Measurements from ENCODE around the gene AKAP13.
A peak's percentile ranks its signal among the peaks of the same experiment; 100 is the strongest.
"Not testable (repeated sequence)": the region's sequence is repeated elsewhere in the genome, so short reads cannot be mapped to it uniquely, and the experiment has no call there.

AKAP13 gene

GRCh38 chr15:85780225-85780985 is 400.0 kb downstream of the AKAP13 start:
- DNase-seq = peak; percentile 29

- no peak for DNase-seq
Observed at GRCh38 chr15:85781099-85781498, 400.7 kb downstream of the AKAP13 start.

DNA sequence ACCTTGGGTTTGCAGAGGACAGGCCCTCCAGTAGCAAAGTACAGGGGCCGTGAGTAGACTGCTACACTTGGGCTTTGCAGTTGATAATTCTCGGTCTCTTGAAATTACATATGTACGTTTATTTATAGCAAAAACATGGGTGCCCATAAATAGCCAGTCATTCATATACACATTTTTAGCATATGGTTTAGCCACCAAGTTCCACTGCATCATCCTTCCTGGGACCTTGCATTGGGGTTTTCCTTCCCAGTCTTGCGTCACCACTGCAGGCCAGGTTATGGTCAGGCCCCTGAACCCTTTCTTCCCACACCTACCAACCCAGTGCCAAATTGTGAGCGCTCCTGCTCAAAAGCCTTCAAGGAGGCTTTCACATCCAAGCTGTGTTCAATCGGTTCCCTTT is 401.7 kb downstream of the AKAP13 start:
- no peak for DNase-seq

- peak; percentile 49 for DNase-seq
Observed at GRCh38 chr15:85785887-85786780, 405.7 kb downstream of the AKAP13 start.

- DNase-seq = no peak
Observed at GRCh38 chr15:85786781-85787114, 406.3 kb downstream of the AKAP13 start.

- no peak for DNase-seq
Observed at GRCh38 chr15:85788771-85789495, 408.5 kb downstream of the AKAP13 start.

GRCh38 chr15:85789496-85789875 is 409.1 kb downstream of the AKAP13 start:
- DNase-seq = no peak

DNA sequence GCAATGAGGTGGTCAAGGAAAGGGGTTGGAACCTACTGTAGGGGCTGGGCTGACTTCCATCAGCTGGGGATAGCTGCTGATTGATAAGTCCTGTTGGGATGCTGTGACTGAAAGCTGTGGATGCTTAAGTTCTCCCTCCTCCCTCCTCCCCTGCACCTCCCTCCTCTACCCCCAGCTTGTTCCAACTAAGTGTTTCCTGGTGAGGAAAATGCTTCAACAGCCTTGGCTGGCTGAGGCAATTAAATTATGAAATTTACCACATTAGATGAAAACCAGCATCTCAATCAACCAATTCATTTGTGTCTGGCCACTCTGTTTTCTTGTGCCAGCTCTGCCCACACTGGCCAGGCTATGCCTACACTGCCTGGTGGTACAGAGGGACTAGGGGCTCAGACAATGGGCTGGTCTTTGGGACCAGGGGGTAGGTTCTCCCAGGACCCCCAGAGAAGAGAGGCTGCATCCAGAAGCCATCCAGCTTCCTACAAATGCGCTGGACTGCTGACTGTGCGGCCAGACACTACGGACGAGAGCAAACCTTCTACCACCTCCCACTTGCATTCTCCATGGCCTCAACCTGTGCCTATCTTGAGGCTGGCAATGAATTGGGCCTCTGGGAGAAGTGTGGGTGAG is 411.8 kb downstream of the AKAP13 start:
- no peak for DNase-seq

DNA sequence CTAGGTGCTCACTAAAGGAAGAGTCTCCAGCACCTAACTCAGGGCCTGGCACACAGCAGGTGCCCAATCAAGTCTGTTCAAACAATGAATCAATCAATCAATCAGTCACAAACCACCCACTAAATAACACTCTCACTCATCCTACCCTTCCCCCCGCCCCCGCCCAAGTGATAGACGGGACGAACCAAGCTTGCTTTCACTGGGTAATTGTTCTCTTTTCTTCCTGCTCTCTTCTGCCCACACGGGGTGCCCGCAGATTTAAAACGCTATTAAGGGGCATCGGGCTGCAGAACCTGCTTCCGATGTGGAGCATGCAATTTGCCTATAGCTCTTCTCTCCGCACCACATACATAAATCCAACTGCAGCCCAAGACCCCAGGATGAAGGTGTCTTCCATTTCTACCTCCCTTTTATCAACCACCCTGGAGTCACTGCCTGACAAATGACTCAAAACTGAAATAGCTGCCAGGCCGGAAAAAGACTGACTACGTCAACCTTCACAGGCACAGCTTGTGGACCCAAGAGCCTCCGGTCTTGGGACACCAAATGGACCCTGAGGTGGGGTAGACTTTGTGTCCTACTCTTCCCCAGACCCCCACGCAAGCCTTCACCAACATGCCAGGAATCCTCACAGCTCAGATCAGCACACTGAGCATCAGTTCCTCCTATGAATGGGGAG is 412.6 kb downstream of the AKAP13 start:
- no peak for DNase-seq

GRCh38 chr15:85793641-85794597 is 413.5 kb downstream of the AKAP13 start:
- peak; percentile 56 for DNase-seq

DNA sequence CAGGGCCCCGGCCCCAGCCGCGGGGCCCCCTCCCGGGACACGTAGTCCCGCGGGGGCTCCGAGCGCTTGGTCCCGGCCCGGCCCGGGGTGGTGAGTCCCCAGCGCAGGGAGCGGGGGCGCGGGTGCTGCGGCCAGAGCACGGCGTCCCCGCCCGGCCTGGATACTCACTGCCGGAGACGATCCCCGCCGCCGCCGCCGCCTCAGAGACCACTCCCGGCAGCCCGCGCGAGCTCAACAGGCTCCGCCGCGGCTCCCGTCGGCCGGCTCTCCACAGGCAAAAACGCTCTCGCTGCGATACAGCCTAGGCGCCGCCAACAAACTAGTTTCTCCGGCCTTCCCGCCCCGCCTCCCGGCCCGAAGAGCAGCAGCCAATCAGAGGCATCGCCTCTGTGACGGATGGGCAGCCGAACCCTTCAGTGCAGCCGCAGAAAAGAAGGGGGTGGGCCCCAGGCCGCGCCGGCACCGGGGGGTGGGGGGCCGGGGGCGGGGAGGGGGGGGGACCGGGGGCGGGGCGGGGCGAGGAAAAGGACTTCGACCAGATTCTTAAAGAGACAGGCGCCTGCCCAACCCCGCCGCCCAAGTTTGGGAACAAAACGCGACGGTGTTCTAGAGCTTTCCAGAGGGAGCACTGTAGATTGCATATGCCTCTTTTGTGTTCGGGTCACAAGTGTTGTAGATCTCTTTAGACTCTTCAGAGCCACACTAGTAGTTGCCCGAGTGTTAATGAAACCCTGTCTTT is 414.4 kb downstream of the AKAP13 start, which contains the start of gene KLHL25:
Gene KLHL25, minus strand, starts transcription at position 328 of the 739 bp plus-strand sequence. CDS start 25,115 bp downstream, outside the sequence.
- peak; percentile 98 for DNase-seq

DNA sequence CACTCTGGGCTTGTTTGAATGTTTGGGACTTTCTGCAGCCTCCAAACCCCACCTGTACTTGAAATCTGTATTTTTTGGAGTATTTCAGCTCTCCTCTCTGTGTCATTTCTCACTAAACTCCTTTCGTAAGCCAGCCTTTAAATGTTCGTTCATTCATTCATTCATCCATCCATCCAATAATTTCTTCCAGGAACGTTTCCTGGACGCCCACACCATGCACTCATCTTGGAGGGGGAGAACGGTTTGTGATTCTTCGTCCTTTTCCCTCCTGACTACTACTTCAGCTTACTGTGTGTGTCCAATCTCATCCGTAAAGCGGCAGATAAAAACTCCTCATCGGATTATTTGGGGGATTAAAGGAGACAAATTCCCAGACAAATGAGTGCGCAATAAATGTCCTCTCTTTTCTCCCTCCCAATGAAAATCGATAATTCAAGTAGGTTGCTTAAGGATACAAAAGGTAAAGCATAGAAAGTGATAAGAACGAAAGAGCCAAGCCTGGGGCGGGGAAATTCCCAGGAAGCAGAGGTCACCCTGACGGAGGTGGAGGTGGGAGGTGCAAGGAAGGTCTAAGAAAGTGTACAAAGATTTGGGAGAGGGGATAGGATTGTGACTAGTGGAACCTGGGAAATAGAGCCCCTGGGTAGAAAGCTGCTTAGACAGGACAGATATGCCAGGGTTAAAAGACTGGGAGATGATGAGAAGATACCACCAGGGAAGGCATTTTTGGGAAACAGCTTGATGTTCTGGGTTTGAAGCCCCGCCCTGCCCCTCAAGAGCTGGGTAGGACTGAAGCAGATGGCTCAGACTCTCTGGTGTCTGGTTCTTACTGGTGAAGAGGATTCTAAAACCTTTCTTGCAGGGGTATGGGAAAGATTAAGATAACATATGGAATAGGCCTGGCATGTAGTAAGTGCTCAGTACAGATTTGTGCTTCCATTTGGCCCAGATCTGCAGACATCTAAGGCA is 415.2 kb downstream of the AKAP13 start:
- peak; percentile 94 for DNase-seq

DNA sequence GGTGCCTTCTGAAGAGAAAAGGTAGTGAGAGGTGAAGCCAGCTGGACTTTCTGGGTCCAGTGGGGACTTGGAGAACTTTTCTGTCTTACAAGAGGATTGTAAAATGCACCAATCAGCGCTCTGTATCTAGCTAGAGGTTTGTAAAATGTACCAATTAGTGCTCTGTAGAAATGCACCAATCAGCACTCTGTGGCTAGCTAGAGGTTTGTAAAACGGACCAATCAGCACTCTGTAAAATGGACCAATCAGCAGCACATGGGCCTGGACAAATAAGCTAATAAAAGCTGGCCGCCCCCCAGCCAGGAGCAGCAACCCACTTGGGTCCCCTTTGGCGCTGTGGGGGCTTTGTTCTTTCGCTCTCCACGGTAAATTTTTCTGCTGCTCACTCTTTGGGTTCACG is 416.0 kb downstream of the AKAP13 start:
- not testable (repeated sequence) for DNase-seq

Measured in NCI-H82 (cell line).